Astrocyte of the cerebellum (primary cell): ENCODE measurements around the gene GUCA1C.

Source experiments
- DNase-seq: peaks from one replicate; pipeline ENCODE4 v3.0.0-alpha.2; 2011; ENCODE audit warnings: low read depth
- H3K4me3 ChIP-seq: 2 replicates; pipeline ENCODE4 v1.5.1; 2011; ENCODE audit warnings: mild to moderate bottlenecking, low read depth, low read length, moderate library complexity
- in situ Hi-C: cut with HindIII; loops from 2 replicates; pipeline ENCODE4 v1.10.0; 2017; ENCODE audit warnings: low sequenced_read_pairs
- TF ChIP-seq, protein P1 (sequence below): IDR thresholded peaks from 2 replicates; pipeline ENCODE4 v1.5.1; 2012; ENCODE audit warnings: low read length, low read depth, moderate library complexity, mild to moderate bottlenecking; ENCODE audit errors: missing control alignments

The GUCA1C gene

DNA sequence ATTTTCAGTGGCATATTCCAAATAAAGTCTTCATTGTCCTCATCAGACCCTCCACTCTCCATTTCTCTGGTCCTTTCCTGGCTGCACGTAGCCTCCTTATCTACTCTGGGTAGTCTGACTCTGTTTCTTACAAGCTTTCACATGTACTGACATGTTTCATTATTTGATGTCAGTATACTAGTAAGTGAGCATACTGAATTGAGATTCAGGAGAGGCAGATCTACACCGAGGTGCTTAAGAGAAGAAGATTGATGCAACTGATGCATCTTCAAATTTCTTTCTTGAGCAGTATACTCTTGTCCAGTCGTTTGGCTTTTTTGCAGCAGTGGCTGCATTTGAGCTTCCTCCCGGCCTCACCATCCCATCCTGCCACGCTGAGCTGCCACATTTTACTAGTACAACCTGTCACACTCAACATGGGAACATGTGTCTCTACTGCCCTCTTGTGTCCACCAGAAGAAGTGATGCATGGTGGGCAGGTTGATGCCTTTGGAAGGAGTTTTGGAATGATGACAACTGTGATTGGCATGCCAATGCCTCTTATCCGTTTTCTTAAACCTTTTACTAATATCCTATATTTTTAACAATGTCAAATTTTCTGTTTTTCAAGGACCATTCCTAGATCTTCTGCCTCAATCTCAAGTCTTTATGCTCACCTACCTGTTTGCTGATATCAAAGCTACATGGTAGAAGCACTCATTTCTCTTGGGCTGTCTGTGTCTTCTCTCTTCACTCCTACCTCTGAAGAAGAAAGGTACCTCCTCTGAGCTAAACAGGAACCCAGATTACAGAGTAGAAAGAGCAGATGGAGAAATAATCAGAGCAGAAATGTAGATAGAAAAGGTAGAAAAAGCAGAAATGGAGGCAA is 38.7 kb downstream of the GUCA1C start:
- in situ Hi-C loops: no loop called here
- TF ChIP-seq, protein P1, sequence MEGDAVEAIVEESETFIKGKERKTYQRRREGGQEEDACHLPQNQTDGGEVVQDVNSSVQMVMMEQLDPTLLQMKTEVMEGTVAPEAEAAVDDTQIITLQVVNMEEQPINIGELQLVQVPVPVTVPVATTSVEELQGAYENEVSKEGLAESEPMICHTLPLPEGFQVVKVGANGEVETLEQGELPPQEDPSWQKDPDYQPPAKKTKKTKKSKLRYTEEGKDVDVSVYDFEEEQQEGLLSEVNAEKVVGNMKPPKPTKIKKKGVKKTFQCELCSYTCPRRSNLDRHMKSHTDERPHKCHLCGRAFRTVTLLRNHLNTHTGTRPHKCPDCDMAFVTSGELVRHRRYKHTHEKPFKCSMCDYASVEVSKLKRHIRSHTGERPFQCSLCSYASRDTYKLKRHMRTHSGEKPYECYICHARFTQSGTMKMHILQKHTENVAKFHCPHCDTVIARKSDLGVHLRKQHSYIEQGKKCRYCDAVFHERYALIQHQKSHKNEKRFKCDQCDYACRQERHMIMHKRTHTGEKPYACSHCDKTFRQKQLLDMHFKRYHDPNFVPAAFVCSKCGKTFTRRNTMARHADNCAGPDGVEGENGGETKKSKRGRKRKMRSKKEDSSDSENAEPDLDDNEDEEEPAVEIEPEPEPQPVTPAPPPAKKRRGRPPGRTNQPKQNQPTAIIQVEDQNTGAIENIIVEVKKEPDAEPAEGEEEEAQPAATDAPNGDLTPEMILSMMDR: peak; percentile 93
- peak; percentile 46 for DNase-seq
- H3K4me3 ChIP-seq: no peak overlapping the region

DNA sequence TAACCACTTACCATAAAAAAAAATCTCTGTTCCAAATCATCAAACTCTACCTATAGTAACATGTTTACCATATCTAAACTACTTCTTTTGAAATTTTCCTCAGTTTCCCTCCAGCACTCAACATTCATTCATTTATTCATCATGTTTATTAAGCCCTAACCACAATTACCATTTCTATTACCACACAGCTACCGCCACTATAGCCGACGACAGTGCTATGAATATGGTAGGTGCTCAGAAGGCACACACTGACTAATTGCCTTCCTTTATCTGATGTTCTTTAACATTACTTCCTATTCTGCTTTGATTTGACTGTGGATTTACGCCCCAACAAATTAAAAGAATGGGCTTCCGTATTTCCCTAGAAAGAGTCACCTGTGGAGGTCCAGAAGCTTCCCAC is 43.9 kb downstream of the GUCA1C start:
- in situ Hi-C loops: no loop called here
- TF ChIP-seq, protein P1: no peak
- no peak overlapping the region for H3K4me3 ChIP-seq
- no peak for DNase-seq

DNA sequence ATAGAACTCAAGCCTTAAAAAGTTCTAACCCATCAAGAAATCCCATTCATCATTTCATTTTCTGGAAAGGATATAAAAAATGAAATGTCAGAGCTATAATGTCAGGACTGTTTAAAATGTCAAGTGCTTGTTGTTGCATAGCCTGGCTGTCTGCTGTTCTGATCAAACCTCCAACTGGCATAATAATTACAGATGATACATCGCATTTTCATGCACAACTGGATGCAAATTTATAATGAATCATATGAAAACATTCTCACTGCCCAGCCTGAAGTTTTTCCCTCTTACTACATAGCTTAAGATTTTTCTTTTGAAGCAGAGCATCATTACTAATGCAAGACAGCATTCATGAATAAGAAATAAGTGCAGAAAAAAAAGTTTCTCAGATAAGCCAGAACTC is 46.5 kb downstream of the GUCA1C start:
- in situ Hi-C loops: no loop called here
- TF ChIP-seq, protein P1: no peak
- DNase-seq: peak; percentile 35

DNA sequence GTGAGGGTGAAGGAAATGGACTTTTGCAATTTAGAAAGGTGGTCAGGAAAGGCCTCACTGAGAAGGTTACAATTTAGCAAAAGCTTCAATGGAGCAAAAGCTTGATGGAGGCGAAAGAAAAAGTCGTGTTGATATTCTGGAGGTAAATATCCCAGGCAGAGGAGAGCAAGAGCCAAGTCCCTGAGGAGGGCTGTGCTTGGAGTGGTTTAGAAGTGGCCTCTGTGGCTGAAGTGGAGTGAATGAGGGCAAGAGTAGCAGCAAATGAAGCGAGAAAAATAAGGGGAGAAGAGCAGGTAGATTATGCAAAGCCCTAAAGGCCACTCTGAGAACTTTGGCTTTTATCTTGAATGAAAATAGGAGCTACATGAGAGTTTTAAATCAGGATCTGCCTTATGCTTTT is 54.1 kb downstream of the GUCA1C start:
- in situ Hi-C loops: no loop called here
- TF ChIP-seq, protein P1: no peak
- no peak for DNase-seq
- H3K4me3 ChIP-seq: no peak overlapping the region

More for the DNA sequence above, 46.5 kb downstream of the GUCA1C start:
- no peak overlapping the region for H3K4me3 ChIP-seq

DNA sequence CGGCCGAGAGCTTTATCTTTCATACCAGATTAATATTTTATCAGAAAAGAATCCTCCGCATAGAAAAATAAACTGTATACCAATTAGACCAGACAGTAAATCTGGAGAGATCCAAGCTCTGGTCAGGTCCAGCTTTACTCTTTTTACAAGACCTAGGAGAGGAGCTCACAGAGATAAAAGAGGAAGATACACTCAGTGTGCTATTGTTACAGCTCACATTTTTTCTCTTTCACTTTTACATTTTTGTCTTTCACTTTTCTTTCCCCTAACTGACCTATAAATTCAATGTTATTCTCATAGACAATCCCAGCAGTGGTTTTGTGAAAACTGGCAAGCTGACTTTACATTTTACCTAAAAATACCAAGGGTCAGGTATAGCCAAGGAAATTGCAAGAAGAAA is 55.8 kb downstream of the GUCA1C start:
- TF ChIP-seq, protein P1: no peak
- DNase-seq: no peak
- in situ Hi-C loops: no loop called here
- no peak overlapping the region for H3K4me3 ChIP-seq

DNA sequence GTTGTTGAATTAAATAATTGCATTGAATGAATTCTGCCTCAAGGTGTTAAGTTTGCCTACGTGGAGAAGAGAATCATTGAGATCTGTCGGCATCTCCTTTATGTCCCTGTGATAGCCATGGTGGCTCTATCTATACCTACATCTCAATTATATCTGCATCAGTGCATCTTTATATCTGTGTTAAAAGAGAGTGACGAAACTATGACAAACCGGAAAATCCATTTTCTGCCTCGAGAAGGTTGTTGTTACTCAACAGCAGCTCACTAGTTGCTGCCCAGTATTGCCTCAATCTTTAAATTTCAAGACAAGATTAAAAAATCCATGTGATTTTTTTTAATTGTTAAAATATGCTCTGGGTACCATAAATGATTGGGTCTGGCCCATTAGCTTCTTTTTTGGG is 58.7 kb downstream of the GUCA1C start:
- peak; percentile 5 for DNase-seq
- no peak overlapping the region for H3K4me3 ChIP-seq
- TF ChIP-seq, protein P1: no peak
- in situ Hi-C loops: no loop called here

DNA sequence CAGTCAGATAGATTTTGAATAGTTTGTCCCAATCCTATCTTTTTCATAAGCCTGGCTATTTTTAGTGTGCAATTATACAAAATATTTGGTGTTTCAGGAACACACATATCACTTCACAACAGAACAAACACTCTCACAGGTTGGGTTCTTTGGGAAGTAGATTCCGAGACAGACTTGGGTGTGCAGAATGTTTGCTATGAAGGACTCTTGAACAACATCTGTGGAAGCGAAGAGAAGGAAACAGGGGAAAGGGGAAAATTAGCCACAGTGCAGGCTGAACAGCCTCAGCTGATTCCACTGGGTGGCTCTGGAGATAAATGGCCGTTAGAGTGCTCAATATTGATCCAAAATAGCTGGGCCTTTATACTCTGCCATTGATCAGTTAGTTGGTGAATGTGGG is 61.8 kb downstream of the GUCA1C start:
- no peak overlapping the region for H3K4me3 ChIP-seq
- no peak for DNase-seq
- TF ChIP-seq, protein P1: no peak
- in situ Hi-C loops: no loop called here
